ENCODE data around the gene RFFL. TPM values are rescaled to one million over a fixed set of nuclear protein-coding genes. Genes with fewer than 3 reads are reported as not detected.

Gene RFFL
- total RNA-seq, 1 experiment from 2014 or later, result 40.3 TPM

GRCh38 chr17:35023538-35023937 lies 40.0 kb downstream of the RFFL start:
- H3K79me2 ChIP-seq (ENCODE audit: insufficient read depth, low read length), result no peaks in the 10 kb centered on the region
- RAD21 ChIA-PET (ENCODE audit: low non-redundant PET in 1 of 2, low total read pairs in 2 of 2, uncharacterized antibody in 2 of 2, unreplicated experiment in 2 of 2), result no interaction called here
- H3K4me1 ChIP-seq (ENCODE audit: control insufficient read depth in 1 of 2, insufficient read depth in 2 of 2, low read length in 2 of 2), result no peaks in the 10 kb centered on the region
- no TSS peak for BruUV-seq (replicated peaks)
- H4K20me1 ChIP-seq (ENCODE audit: insufficient read depth), result no peaks in the 10 kb centered on the region
- H2AFZ ChIP-seq (ENCODE audit: low read depth, low read length, poor library complexity, severe bottlenecking), result no peak overlapping the region
- no peak overlapping the region for H3K4me2 ChIP-seq (ENCODE audit: low read length)
- POLR2A ChIA-PET, result no interaction called here
- H3K9ac ChIP-seq (ENCODE audit: low read length), result no peak overlapping the region
- intact Hi-C loops (cut with micrococcal nuclease), result no loop called here
- ATAC-seq (no peak), DNase-seq (ENCODE audit: low read depth, low spot score) (no peak)
- H3K27me3 ChIP-seq (ENCODE audit: insufficient read depth, low read length), result no peaks in the 10 kb centered on the region
- no peak for TF ChIP-seq FOSL1 (IDR thresholded peaks at IDR 0.05; ENCODE audit: low read depth)
- TF ChIP-seq CEBPB (IDR thresholded peaks at IDR 0.05; ENCODE audit: low read depth), result no peak
- no peak for TF ChIP-seq EGR1 (IDR thresholded peaks at IDR 0.05; ENCODE audit: low read depth)
- TF ChIP-seq RAD21 (IDR thresholded peaks at IDR 0.05; ENCODE audit: low read depth), result no peak
- TF ChIP-seq EZH2phosphoT487 (IDR thresholded peaks at IDR 0.05; ENCODE audit: borderline replicate concordance), result no peak
- TF ChIP-seq ELF1 (IDR thresholded peaks at IDR 0.05; ENCODE audit: borderline replicate concordance, low read depth), result no peak
- TF ChIP-seq CTCF (IDR thresholded peaks at IDR 0.05 in 2 of 3, conservative IDR thresholded peaks at IDR 0.05 in 1 of 3; ENCODE audit: borderline replicate concordance in 1 of 3, insufficient read depth in 1 of 3, low read depth in 2 of 3, low read length in 2 of 3), result no peak
- TF ChIP-seq ZBTB33 (IDR thresholded peaks at IDR 0.05; ENCODE audit: extremely low read depth, insufficient replicate concordance, low read length), result no peak
- no peaks in the 10 kb centered on the region for H3K9me3 ChIP-seq (ENCODE audit: control insufficient read depth in 1 of 2, insufficient read depth in 1 of 2, low read depth in 1 of 2, low read length in 2 of 2)
- H3K27ac ChIP-seq (ENCODE audit: low read depth, low read length), result no peak overlapping the region
- H3K36me3 ChIP-seq (ENCODE audit: control insufficient read depth in 1 of 2, insufficient read depth in 2 of 2, low read length in 2 of 2), result peaks cover 0 to 11% of the 10 kb centered on the region in 2 experiments; a peak in 1 of 4 replicates
- H3K9me2 ChIP-seq (ENCODE audit: insufficient read depth), result no peaks in the 10 kb centered on the region
- CTCF ChIA-PET, result no interaction called here
- no peak overlapping the region for H3K4me3 ChIP-seq (replicated peaks in 1 of 2; ENCODE audit: low read depth in 1 of 2, low read length in 2 of 2)

All from HCT116 (cell line).